GM12878 (cell line): ENCODE data around the gene CFAP299. TPM values are rescaled to one million over a fixed set of nuclear protein-coding genes. Genes with fewer than 3 reads are reported as not detected.

Experiments
- CBX3 ChIP-seq: fragments of 200-600 bp; sonication (generic); IDR thresholded peaks from 2 replicates; pipeline ENCODE4 v1.6.1; 2016; ENCODE audit warnings: low read depth, borderline replicate concordance
- ESRRA ChIP-seq: IDR thresholded peaks from 2 replicates; pipeline ENCODE4 v1.6.1; 2012; ENCODE audit warnings: mild to moderate bottlenecking, low read length, improper control_type of control experiment
- FOXM1 ChIP-seq: IDR thresholded peaks from 2 replicates; pipeline ENCODE4 v1.6.1; 2012; ENCODE audit warnings: low read depth, mild to moderate bottlenecking, inconsistent platforms, low read length, moderate library complexity
- JUND ChIP-seq: IDR thresholded peaks from 2 replicates; pipeline ENCODE4 v1.6.1; 2012; ENCODE audit warnings: low read depth, mild to moderate bottlenecking, low read length, improper control_type of control experiment, moderate library complexity
- KDM1A ChIP-seq: fragments of 200-600 bp; sonication (generic); IDR thresholded peaks from 2 replicates; pipeline ENCODE4 v1.6.1; 2016; ENCODE audit warnings: borderline replicate concordance
- MEF2B ChIP-seq: fragments of 450-650 bp; IDR thresholded peaks from 2 replicates; pipeline ENCODE4 v1.6.1; 2018; ENCODE audit warnings: mild to moderate bottlenecking, moderate library complexity; ENCODE audit not compliant: partially characterized antibody, poor library complexity, severe bottlenecking
- MXI1 ChIP-seq: fragments of 150-350 bp; IDR thresholded peaks from 2 replicates; pipeline ENCODE4 v1.6.1; 2011; ENCODE audit warnings: low read depth, mild to moderate bottlenecking, inconsistent platforms, low read length, improper control_type of control experiment
- NBN ChIP-seq: fragments of 450-650 bp; IDR thresholded peaks from 2 replicates; pipeline ENCODE4 v1.6.1; 2016
- NFYB ChIP-seq: IDR thresholded peaks from 2 replicates; pipeline ENCODE4 v1.6.1; 2011; ENCODE audit warnings: low read depth, mild to moderate bottlenecking, low read length, improper control_type of control experiment, moderate library complexity; ENCODE audit not compliant: insufficient read depth
- NR2C1 ChIP-seq: fragments of 450-650 bp; IDR thresholded peaks from 2 replicates; pipeline ENCODE4 v1.6.1; 2017; ENCODE audit warnings: antibody characterized with exemption, mild to moderate bottlenecking, moderate library complexity
- NR2F1 ChIP-seq: fragments of 450-650 bp; conservative IDR thresholded peaks from 2 replicates; pipeline ENCODE4 v1.6.1; 2017; ENCODE audit warnings: mild to moderate bottlenecking
- POLR2AphosphoS5 ChIP-seq: IDR thresholded peaks from 2 replicates; pipeline ENCODE4 v1.6.1; 2011; ENCODE audit warnings: mild to moderate bottlenecking, low read length, inconsistent platforms
- RAD51 ChIP-seq: fragments of 450-650 bp; IDR thresholded peaks from 2 replicates; pipeline ENCODE4 v1.6.1; 2016; ENCODE audit warnings: moderate library complexity, mild to moderate bottlenecking, inconsistent platforms
- RB1 ChIP-seq: fragments of 450-650 bp; formaldehyde crosslinking; IDR thresholded peaks from 2 replicates; pipeline ENCODE4 v1.6.1; 2017; ENCODE audit warnings: mild to moderate bottlenecking, borderline replicate concordance
- SKIL ChIP-seq: fragments of 450-650 bp; IDR thresholded peaks from 2 replicates; pipeline ENCODE4 v1.6.1; 2017; ENCODE audit warnings: mild to moderate bottlenecking, low read depth, inconsistent platforms; ENCODE audit not compliant: poor library complexity, severe bottlenecking
- STAT1 ChIP-seq: fragments of 450-650 bp; conservative IDR thresholded peaks from 2 replicates; pipeline ENCODE4 v1.6.1; 2014; ENCODE audit warnings: antibody characterized with exemption, mild to moderate bottlenecking
- TAF1 ChIP-seq: IDR thresholded peaks from 2 replicates; pipeline ENCODE4 v1.6.1; 2011; ENCODE audit warnings: mild to moderate bottlenecking, low read depth, low read length, borderline replicate concordance
- TCF3 ChIP-seq: IDR thresholded peaks from 2 replicates; pipeline ENCODE4 v1.6.1; 2012; ENCODE audit warnings: low read depth, mild to moderate bottlenecking, low read length, borderline replicate concordance; ENCODE audit not compliant: insufficient read depth
- YY1 ChIP-seq: IDR thresholded peaks from 2 replicates; pipeline ENCODE4 v1.6.1; 2011; ENCODE audit warnings: low read depth, mild to moderate bottlenecking, low read length
- ZBTB33 ChIP-seq: fragments of 450-650 bp; IDR thresholded peaks from 2 replicates; pipeline ENCODE4 v1.6.1; 2017; ENCODE audit warnings: mild to moderate bottlenecking
- ZBTB40 ChIP-seq: fragments of 450-650 bp; IDR thresholded peaks from 2 replicates; pipeline ENCODE4 v1.6.1; 2016; ENCODE audit warnings: mild to moderate bottlenecking, moderate library complexity, borderline replicate concordance
- ZZZ3 ChIP-seq: IDR thresholded peaks from 2 replicates; pipeline ENCODE4 v1.6.1; 2011; ENCODE audit warnings: low read depth; ENCODE audit not compliant: control insufficient read depth, insufficient read length
- polyA plus RNA-seq, 11 experiments: library from polyadenylated mRNA; depleted of rRNA in 4 of 11; unstranded in 6 of 11; stranded (reverse) in 5 of 11; fragments of >200 nt; fragmentation: Nextera tagmentation in 4 of 11; fragmentation: Illumina TruSeq in 1 of 11; extraction: Ambion mirVana in 4 of 11; extraction: Trizol in 1 of 11; gene quantifications; 1 replicate in 1 of 11; 2 replicates in 10 of 11; pipeline versions ENCODE4 v1.2.1 to v1.2.3, GENCODE V29; 2011 to 2016; ENCODE audit warnings: inconsistent platforms in 2 of 11, missing spikeins in 2 of 11, low read depth in 1 of 11
- total RNA-seq, 4 experiments: library from RNA; depleted of rRNA in 3 of 4; stranded (reverse); fragments of >200 nt in 3 of 4; fragmentation: Illumina TruSeq in 1 of 4; extraction: Trizol in 1 of 4; gene quantifications; 2 replicates each; pipeline versions ENCODE4 v1.2.1 to v1.2.3, GENCODE V29; 2013 to 2021
- TF ChIP-seq, protein P1 (sequence below): IDR thresholded peaks from 2 replicates; pipeline ENCODE4 v1.6.1; 2011; ENCODE audit warnings: mild to moderate bottlenecking, low read depth, low read length, moderate library complexity; ENCODE audit not compliant: insufficient replicate concordance

CFAP299 gene
- total and polyA plus RNA-seq, 10 of the 15 experiments (the other 5 are each of a cell fraction or from before 2014, with no cell fraction given) = 0.06 to 0.34 TPM; not detected in 8

GRCh38 chr4:80875642-80876041 lies 540.1 kb downstream of the CFAP299 start (continued):
- TF ChIP-seq ZZZ3 (no peak), TAF1 (no peak), MEF2B (peak; percentile 74), SKIL (no peak), FOXM1 (peak; percentile 55; the same call in 1 of the 2 replicates), YY1 (no peak), NFYB (no peak), ZBTB33 (no peak), RB1 (no peak), KDM1A (no peak), MXI1 (no peak), NBN (0 out of 2 replicates have a peak, but pooled peaks have one; percentile 38), TCF3 (peak; percentile 66; the same call in 1 of the 2 replicates), ZBTB40 (no peak), POLR2AphosphoS5 (no peak), NR2C1 (no peak), STAT1 (no peak), CBX3 (no peak), RAD51 (no peak), NR2F1 (peak; percentile 82), ESRRA (no peak), JUND (no peak)
- TF ChIP-seq, protein P1, sequence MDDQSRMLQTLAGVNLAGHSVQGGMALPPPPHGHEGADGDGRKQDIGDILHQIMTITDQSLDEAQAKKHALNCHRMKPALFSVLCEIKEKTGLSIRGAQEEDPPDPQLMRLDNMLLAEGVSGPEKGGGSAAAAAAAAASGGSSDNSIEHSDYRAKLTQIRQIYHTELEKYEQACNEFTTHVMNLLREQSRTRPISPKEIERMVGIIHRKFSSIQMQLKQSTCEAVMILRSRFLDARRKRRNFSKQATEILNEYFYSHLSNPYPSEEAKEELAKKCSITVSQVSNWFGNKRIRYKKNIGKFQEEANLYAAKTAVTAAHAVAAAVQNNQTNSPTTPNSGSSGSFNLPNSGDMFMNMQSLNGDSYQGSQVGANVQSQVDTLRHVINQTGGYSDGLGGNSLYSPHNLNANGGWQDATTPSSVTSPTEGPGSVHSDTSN = no peak
